H1 (cell line): Measurements from ENCODE around the gene MMP13. TPM values are rescaled to one million over a fixed set of nuclear protein-coding genes. Genes with fewer than 3 reads are reported as not detected.

Experiments
- ASH2L ChIP-seq: fragments of 200-600, 300-600 bp; sonication (generic); IDR thresholded peaks from one replicate; pipeline ENCODE4 v1.7.1; 2017; ENCODE audit warnings: low read length
- GTF2F1 ChIP-seq: IDR thresholded peaks from 2 replicates; pipeline ENCODE4 v1.6.1; 2012; ENCODE audit warnings: low read depth, low read length, improper control_type of control experiment, borderline replicate concordance
- KDM4A ChIP-seq: IDR thresholded peaks from one replicate; pipeline ENCODE4 v1.7.1; 2012; ENCODE audit warnings: low read depth, mild to moderate bottlenecking, moderate library complexity, low read length, inconsistent platforms; ENCODE audit not compliant: severe bottlenecking
- NANOG ChIP-seq: IDR thresholded peaks from 2 replicates; pipeline ENCODE4 v1.6.1; 2011; ENCODE audit warnings: low read length, low read depth, mild to moderate bottlenecking, inconsistent platforms; ENCODE audit not compliant: insufficient read depth, poor library complexity, severe bottlenecking
- POLR2A ChIP-seq, 2 experiments: IDR thresholded peaks; 1 replicate in 1 of 2; 2 replicates in 1 of 2; pipeline ENCODE4 v1.6.1; 2011; ENCODE audit warnings: low read depth in 2 of 2, low read length in 2 of 2, mild to moderate bottlenecking in 2 of 2; ENCODE audit errors: control extremely low read depth in 1 of 2
- POU5F1 ChIP-seq: IDR thresholded peaks from 2 replicates; pipeline ENCODE4 v1.6.1; 2011; ENCODE audit warnings: low read depth, mild to moderate bottlenecking, low read length, moderate library complexity
- TAF1 ChIP-seq: IDR thresholded peaks from 2 replicates; pipeline ENCODE4 v1.6.1; 2011; ENCODE audit warnings: mild to moderate bottlenecking, low read depth, low read length
- polyA plus RNA-seq, 7 experiments: library from polyadenylated mRNA; depleted of rRNA in 3 of 7; stranded (reverse) in 5 of 7; unstranded in 2 of 7; fragments of >200 nt in 5 of 7; fragments of 200-250 nt in 2 of 7; gene quantifications; 1 replicate in 5 of 7; 2 replicates in 1 of 7; 4 replicates in 1 of 7; pipeline versions ENCODE4 v1.2.1 to v1.2.3, GENCODE V29; 2011 to 2013; ENCODE audit warnings: missing spikeins in 2 of 7, mixed read lengths in 2 of 7
- total RNA-seq: library from RNA; stranded (reverse); fragmentation: NEBNext Ultra II Directional; extraction: Animal tissue kit (Norgen Biotek cat#: 25700); gene quantifications from 2 replicates; pipeline ENCODE4 v1.2.1, GENCODE V29; 2021
- TF ChIP-seq, protein P1 (sequence below): fragments of 300-600 bp; sonication (generic); IDR thresholded peaks from 2 replicates; pipeline ENCODE4 v1.7.1; 2012; ENCODE audit warnings: low read length, moderate library complexity, mild to moderate bottlenecking, inconsistent platforms; ENCODE audit not compliant: insufficient replicate concordance

MMP13 gene
- total and polyA plus RNA-seq, 2 of the 8 experiments (the other 6 are each of a cell fraction or from before 2014, with no cell fraction given), result not detected

DNA sequence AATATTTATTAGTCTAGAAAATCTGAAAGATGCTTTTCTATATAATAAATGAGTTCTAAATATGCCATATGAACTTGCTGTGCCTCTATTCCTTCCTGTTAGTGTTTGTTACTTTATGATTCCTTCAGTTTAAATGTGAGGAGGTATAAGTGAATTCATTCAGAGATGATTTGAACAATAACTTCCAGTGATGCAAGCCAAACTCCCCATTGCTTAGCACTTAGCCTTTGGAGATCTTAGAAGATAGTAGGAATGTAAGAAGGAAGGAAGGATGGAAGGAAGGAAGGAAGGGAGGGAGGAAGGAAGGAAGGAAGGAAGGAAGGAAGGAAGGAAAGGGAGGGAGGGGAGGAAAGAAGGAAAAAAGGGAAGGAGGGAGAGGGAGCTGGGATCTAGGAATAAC lies 25.1 kb downstream of the MMP13 start (continued):
- TF ChIP-seq, protein P1, sequence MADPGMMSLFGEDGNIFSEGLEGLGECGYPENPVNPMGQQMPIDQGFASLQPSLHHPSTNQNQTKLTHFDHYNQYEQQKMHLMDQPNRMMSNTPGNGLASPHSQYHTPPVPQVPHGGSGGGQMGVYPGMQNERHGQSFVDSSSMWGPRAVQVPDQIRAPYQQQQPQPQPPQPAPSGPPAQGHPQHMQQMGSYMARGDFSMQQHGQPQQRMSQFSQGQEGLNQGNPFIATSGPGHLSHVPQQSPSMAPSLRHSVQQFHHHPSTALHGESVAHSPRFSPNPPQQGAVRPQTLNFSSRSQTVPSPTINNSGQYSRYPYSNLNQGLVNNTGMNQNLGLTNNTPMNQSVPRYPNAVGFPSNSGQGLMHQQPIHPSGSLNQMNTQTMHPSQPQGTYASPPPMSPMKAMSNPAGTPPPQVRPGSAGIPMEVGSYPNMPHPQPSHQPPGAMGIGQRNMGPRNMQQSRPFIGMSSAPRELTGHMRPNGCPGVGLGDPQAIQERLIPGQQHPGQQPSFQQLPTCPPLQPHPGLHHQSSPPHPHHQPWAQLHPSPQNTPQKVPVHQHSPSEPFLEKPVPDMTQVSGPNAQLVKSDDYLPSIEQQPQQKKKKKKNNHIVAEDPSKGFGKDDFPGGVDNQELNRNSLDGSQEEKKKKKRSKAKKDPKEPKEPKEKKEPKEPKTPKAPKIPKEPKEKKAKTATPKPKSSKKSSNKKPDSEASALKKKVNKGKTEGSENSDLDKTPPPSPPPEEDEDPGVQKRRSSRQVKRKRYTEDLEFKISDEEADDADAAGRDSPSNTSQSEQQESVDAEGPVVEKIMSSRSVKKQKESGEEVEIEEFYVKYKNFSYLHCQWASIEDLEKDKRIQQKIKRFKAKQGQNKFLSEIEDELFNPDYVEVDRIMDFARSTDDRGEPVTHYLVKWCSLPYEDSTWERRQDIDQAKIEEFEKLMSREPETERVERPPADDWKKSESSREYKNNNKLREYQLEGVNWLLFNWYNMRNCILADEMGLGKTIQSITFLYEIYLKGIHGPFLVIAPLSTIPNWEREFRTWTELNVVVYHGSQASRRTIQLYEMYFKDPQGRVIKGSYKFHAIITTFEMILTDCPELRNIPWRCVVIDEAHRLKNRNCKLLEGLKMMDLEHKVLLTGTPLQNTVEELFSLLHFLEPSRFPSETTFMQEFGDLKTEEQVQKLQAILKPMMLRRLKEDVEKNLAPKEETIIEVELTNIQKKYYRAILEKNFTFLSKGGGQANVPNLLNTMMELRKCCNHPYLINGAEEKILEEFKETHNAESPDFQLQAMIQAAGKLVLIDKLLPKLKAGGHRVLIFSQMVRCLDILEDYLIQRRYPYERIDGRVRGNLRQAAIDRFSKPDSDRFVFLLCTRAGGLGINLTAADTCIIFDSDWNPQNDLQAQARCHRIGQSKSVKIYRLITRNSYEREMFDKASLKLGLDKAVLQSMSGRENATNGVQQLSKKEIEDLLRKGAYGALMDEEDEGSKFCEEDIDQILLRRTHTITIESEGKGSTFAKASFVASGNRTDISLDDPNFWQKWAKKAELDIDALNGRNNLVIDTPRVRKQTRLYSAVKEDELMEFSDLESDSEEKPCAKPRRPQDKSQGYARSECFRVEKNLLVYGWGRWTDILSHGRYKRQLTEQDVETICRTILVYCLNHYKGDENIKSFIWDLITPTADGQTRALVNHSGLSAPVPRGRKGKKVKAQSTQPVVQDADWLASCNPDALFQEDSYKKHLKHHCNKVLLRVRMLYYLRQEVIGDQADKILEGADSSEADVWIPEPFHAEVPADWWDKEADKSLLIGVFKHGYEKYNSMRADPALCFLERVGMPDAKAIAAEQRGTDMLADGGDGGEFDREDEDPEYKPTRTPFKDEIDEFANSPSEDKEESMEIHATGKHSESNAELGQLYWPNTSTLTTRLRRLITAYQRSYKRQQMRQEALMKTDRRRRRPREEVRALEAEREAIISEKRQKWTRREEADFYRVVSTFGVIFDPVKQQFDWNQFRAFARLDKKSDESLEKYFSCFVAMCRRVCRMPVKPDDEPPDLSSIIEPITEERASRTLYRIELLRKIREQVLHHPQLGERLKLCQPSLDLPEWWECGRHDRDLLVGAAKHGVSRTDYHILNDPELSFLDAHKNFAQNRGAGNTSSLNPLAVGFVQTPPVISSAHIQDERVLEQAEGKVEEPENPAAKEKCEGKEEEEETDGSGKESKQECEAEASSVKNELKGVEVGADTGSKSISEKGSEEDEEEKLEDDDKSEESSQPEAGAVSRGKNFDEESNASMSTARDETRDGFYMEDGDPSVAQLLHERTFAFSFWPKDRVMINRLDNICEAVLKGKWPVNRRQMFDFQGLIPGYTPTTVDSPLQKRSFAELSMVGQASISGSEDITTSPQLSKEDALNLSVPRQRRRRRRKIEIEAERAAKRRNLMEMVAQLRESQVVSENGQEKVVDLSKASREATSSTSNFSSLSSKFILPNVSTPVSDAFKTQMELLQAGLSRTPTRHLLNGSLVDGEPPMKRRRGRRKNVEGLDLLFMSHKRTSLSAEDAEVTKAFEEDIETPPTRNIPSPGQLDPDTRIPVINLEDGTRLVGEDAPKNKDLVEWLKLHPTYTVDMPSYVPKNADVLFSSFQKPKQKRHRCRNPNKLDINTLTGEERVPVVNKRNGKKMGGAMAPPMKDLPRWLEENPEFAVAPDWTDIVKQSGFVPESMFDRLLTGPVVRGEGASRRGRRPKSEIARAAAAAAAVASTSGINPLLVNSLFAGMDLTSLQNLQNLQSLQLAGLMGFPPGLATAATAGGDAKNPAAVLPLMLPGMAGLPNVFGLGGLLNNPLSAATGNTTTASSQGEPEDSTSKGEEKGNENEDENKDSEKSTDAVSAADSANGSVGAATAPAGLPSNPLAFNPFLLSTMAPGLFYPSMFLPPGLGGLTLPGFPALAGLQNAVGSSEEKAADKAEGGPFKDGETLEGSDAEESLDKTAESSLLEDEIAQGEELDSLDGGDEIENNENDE, result no peak
- TF ChIP-seq POLR2A (IDR thresholded peaks at IDR 0.05; ENCODE audit: control extremely low read depth in 1 of 2, low read depth in 2 of 2, low read length in 2 of 2) (no peak), KDM4A (no peak), POU5F1 (no peak), TAF1 (no peak), ASH2L (no peak), NANOG (no peak), GTF2F1 (no peak)
